ENCODE results near the gene CYB5RL.

GRCh38 chr1:54199151-54199764 lies 572 bp downstream of the CYB5RL start:
- no peak for TF ChIP-seq CTCF (conservative IDR thresholded peaks at IDR 0.05; ENCODE audit: low read length)
- no peak for TF ChIP-seq EZH2phosphoT487 (IDR thresholded peaks at IDR 0.05; ENCODE audit: borderline replicate concordance)
